ENCODE measurements around the gene TTC8. TPM values are rescaled to one million over a fixed set of nuclear protein-coding genes. Genes with fewer than 3 reads are reported as not detected.

The TTC8 gene
- polyA plus RNA-seq, 1 of the 3 experiments (the other 2 are of a cell fraction), result 51.6 TPM

- no peaks in the 10 kb centered on the region for H3K27me3 ChIP-seq (ENCODE audit: insufficient read depth)
- no peak for DNase-seq
- H3K27ac ChIP-seq (ENCODE audit: low read depth in 2 of 2, low read length in 1 of 2), result peak overlapping the region in 1 of 2 experiments; percentile 50; a peak in 2 of 4 replicates
- H3K4me3 ChIP-seq (ENCODE audit: low read depth in 2 of 2, low read length in 1 of 2), result no peak overlapping the region
- H3K4me1 ChIP-seq (ENCODE audit: control insufficient read depth in 1 of 2, insufficient read depth in 2 of 2, low read depth in 1 of 2, low read length in 1 of 2), result peaks cover 0 to 8% of the 10 kb centered on the region in 2 experiments; a peak in 2 of 4 replicates
- no peak overlapping the region for H3K4me2 ChIP-seq
- ChIA-PET POLR2A (no interaction called here), CTCF (interaction anchor here (1.1 kb wide), 1 partner anchor 80 kb away, joined by 3 read pairs; no protein-coding TSS in a partner anchor)
- TF ChIP-seq ELF1 (IDR thresholded peaks at IDR 0.05) (no peak), REST (IDR thresholded peaks at IDR 0.05; ENCODE audit: low read depth, low read length) (no peak), RAD21 (IDR thresholded peaks at IDR 0.05; ENCODE audit: low read length) (no peak), JUND (IDR thresholded peaks at IDR 0.05) (no peak), NRF1 (IDR thresholded peaks at IDR 0.05; ENCODE audit: low read depth, low read length) (no peak), EZH2phosphoT487 (IDR thresholded peaks at IDR 0.05; ENCODE audit: borderline replicate concordance, low read depth) (no peak), GATA2 (CRISPR knock-in tag; IDR thresholded peaks at IDR 0.05) (no peak), CHD2 (IDR thresholded peaks at IDR 0.05; ENCODE audit: low read length, partially characterized antibody) (no peak), EP300 (IDR thresholded peaks at IDR 0.05; ENCODE audit: borderline replicate concordance in 1 of 2, low read depth in 1 of 2, low read length in 1 of 2) (no peak), USF2 (IDR thresholded peaks at IDR 0.05; ENCODE audit: borderline replicate concordance, low read depth, low read length) (no peak)
- TF ChIP-seq, protein P1, sequence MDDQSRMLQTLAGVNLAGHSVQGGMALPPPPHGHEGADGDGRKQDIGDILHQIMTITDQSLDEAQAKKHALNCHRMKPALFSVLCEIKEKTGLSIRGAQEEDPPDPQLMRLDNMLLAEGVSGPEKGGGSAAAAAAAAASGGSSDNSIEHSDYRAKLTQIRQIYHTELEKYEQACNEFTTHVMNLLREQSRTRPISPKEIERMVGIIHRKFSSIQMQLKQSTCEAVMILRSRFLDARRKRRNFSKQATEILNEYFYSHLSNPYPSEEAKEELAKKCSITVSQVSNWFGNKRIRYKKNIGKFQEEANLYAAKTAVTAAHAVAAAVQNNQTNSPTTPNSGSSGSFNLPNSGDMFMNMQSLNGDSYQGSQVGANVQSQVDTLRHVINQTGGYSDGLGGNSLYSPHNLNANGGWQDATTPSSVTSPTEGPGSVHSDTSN (IDR thresholded peaks at IDR 0.05), result no peak
- TF ChIP-seq, protein P2, sequence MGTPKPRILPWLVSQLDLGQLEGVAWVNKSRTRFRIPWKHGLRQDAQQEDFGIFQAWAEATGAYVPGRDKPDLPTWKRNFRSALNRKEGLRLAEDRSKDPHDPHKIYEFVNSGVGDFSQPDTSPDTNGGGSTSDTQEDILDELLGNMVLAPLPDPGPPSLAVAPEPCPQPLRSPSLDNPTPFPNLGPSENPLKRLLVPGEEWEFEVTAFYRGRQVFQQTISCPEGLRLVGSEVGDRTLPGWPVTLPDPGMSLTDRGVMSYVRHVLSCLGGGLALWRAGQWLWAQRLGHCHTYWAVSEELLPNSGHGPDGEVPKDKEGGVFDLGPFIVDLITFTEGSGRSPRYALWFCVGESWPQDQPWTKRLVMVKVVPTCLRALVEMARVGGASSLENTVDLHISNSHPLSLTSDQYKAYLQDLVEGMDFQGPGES (IDR thresholded peaks at IDR 0.05; ENCODE audit: low read depth, low read length), result no peak
- TF ChIP-seq, protein P3, sequence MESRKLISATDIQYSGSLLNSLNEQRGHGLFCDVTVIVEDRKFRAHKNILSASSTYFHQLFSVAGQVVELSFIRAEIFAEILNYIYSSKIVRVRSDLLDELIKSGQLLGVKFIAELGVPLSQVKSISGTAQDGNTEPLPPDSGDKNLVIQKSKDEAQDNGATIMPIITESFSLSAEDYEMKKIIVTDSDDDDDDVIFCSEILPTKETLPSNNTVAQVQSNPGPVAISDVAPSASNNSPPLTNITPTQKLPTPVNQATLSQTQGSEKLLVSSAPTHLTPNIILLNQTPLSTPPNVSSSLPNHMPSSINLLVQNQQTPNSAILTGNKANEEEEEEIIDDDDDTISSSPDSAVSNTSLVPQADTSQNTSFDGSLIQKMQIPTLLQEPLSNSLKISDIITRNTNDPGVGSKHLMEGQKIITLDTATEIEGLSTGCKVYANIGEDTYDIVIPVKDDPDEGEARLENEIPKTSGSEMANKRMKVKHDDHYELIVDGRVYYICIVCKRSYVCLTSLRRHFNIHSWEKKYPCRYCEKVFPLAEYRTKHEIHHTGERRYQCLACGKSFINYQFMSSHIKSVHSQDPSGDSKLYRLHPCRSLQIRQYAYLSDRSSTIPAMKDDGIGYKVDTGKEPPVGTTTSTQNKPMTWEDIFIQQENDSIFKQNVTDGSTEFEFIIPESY (IDR thresholded peaks at IDR 0.05; ENCODE audit: borderline replicate concordance, low read depth), result no peak
- no peak overlapping the region for H2AFZ ChIP-seq (ENCODE audit: low read depth)
- H4K20me1 ChIP-seq (ENCODE audit: insufficient read depth), result no peaks in the 10 kb centered on the region
- no peaks in the 10 kb centered on the region for H3F3A ChIP-seq (replicated peaks; ENCODE audit: insufficient read depth)
- H3K9me2 ChIP-seq, result no peaks in the 10 kb centered on the region
- 93% methylated on average over 3 of the region's 3 CpGs for WGBS (ENCODE audit: low lambda C conversion rate)
- H3K79me2 ChIP-seq (ENCODE audit: insufficient read depth), result no peaks in the 10 kb centered on the region
- H3K9ac ChIP-seq, result no peak overlapping the region
- H3K36me3 ChIP-seq (replicated peaks in 1 of 2; ENCODE audit: control insufficient read depth in 1 of 2, insufficient read depth in 2 of 2, low read length in 1 of 2), result peaks cover 57 to 86% of the 10 kb centered on the region in 2 experiments
- no peaks in the 10 kb centered on the region for H3K9me3 ChIP-seq
These were observed 48.5 kb downstream of the TTC8 start for GRCh38 chr14:88872976-88873375.

Data from SK-N-SH (cell line).